PFSK-1 (cell line): ENCODE data around the gene ZBP1.

Experiments
- POLR2AphosphoS5 ChIP-seq: IDR thresholded peaks from 2 replicates; pipeline ENCODE4 v1.6.1; 2012; ENCODE audit warnings: low read depth, mild to moderate bottlenecking, control low read depth, low read length, moderate library complexity
- REST ChIP-seq, 2 experiments: IDR thresholded peaks; 2 replicates each; pipeline versions ENCODE4 v1.6.1 to v1.8.0; 2011 to 2012; ENCODE audit warnings: low read depth in 2 of 2, low read length in 2 of 2, control low read depth in 1 of 2, inconsistent platforms in 1 of 2, mild to moderate bottlenecking in 1 of 2, moderate library complexity in 1 of 2; ENCODE audit not compliant: insufficient read depth in 1 of 2

GRCh38 chr20:57582029-57582378 lies 38.2 kb downstream of the ZBP1 start:
- TF ChIP-seq REST (IDR thresholded peaks at IDR 0.05; ENCODE audit: insufficient read depth in 1 of 2, low read depth in 2 of 2, low read length in 2 of 2) (no peak), POLR2AphosphoS5 (no peak)
